GM19035 (cell line): ENCODE measurements around the gene MVB12B.
"Not testable (repeated sequence)": the region's sequence is repeated elsewhere in the genome, so short reads cannot be mapped to it uniquely, and the experiment has no call there.

Source experiments
- ATAC-seq: cut with Tn5 transposase; IDR thresholded peaks from one replicate; pipeline ENCODE4 v1.9.1; 2021; ENCODE audit not compliant: unreplicated experiment

The MVB12B gene

GRCh38 chr9:126326228-126327005, at the start of gene MVB12B:
Gene MVB12B (plus strand): TSS chr9:126326829. CDS start chr9:126326930, 101 bp downstream.
- no peak for ATAC-seq

GRCh38 chr9:126283799-126284465, 42.7 kb upstream of the MVB12B start:
- no peak for ATAC-seq

GRCh38 chr9:126285652-126286051, 41.0 kb upstream of the MVB12B start:
- not testable (repeated sequence) for ATAC-seq

- ATAC-seq, result no peak
These were observed 39.3 kb upstream of the MVB12B start for GRCh38 chr9:126287166-126287866.

- no peak for ATAC-seq
These were observed 35.8 kb upstream of the MVB12B start for GRCh38 chr9:126290871-126291270.

GRCh38 chr9:126291925-126292324, 34.7 kb upstream of the MVB12B start:
- ATAC-seq, result no peak

- no peak for ATAC-seq
These were observed 33.7 kb upstream of the MVB12B start for GRCh38 chr9:126292736-126293521.

GRCh38 chr9:126293522-126293889, 33.1 kb upstream of the MVB12B start:
- ATAC-seq, result no peak

- ATAC-seq, result no peak
These were observed 32.1 kb upstream of the MVB12B start for GRCh38 chr9:126294331-126295081.

GRCh38 chr9:126295082-126295477, 31.5 kb upstream of the MVB12B start:
- no peak for ATAC-seq

GRCh38 chr9:126295516-126295915, 31.1 kb upstream of the MVB12B start:
- no peak for ATAC-seq

- ATAC-seq, result no peak
These were observed 30.6 kb upstream of the MVB12B start for GRCh38 chr9:126295936-126296600.

- no peak for ATAC-seq
These were observed 29.9 kb upstream of the MVB12B start for GRCh38 chr9:126296687-126297086.

GRCh38 chr9:126297661-126298060, 29.0 kb upstream of the MVB12B start:
- no peak for ATAC-seq

- no peak for ATAC-seq
These were observed 28.4 kb upstream of the MVB12B start for GRCh38 chr9:126298063-126298801.

- ATAC-seq, result no peak
These were observed 26.8 kb upstream of the MVB12B start for GRCh38 chr9:126299706-126300276.

- ATAC-seq, result no peak
These were observed 25.4 kb upstream of the MVB12B start for GRCh38 chr9:126301196-126301595.

GRCh38 chr9:126301985-126302603, 24.5 kb upstream of the MVB12B start:
- ATAC-seq, result no peak
